Activated CD4-positive, CD25-positive, alpha-beta regulatory T cell treated with anti-CD3 and anti-CD28 coated beads, Interleukin-2, amount 50 U/mL, for 24 hours (primary cell): ENCODE results near the gene ACP1.

Experiments
- ATAC-seq, 2 donors: fragments of 150-1000 bp; cut with Tn5 transposase; one replicate each; pipeline ENCODE4 v1.10.0; 2021; ENCODE audit warnings: mild to moderate bottlenecking in 1 of 2, moderate library complexity in 1 of 2

The ACP1 gene

GRCh38 chr2:282371-283263, 17.9 kb downstream of the ACP1 start:
- ATAC-seq: no peak

- no peak for ATAC-seq
Observed at GRCh38 chr2:283996-284794, 19.4 kb downstream of the ACP1 start.

GRCh38 chr2:284896-285492, 20.2 kb downstream of the ACP1 start:
- no peak for ATAC-seq

GRCh38 chr2:285531-285930, 20.8 kb downstream of the ACP1 start:
- no peak for ATAC-seq

- ATAC-seq: no peak
Observed at GRCh38 chr2:286035-286434, 21.3 kb downstream of the ACP1 start.

- ATAC-seq: no peak
Observed at GRCh38 chr2:286774-287392, 22.1 kb downstream of the ACP1 start.

GRCh38 chr2:287471-287885, 22.7 kb downstream of the ACP1 start:
- no peak for ATAC-seq

- ATAC-seq: no peak
Observed at GRCh38 chr2:287911-288757, 23.4 kb downstream of the ACP1 start, which contains the start of gene ALKAL2. Gene ALKAL2, minus strand, starts transcription at chr2:288091. Its CDS starts 256 bp downstream, at chr2:287835.

GRCh38 chr2:288758-289361, 24.1 kb downstream of the ACP1 start:
- no peak for ATAC-seq

GRCh38 chr2:289362-290089, 24.8 kb downstream of the ACP1 start:
- no peak for ATAC-seq

GRCh38 chr2:290090-290722, 25.5 kb downstream of the ACP1 start:
- ATAC-seq: no peak

- ATAC-seq: no peak
Observed at GRCh38 chr2:295090-295489, 30.3 kb downstream of the ACP1 start.

- ATAC-seq: no peak
Observed at GRCh38 chr2:296354-296753, 31.6 kb downstream of the ACP1 start.

- no peak for ATAC-seq
Observed at GRCh38 chr2:305366-305765, 40.6 kb downstream of the ACP1 start.

- no peak for ATAC-seq
Observed at GRCh38 chr2:309148-309953, 44.6 kb downstream of the ACP1 start.

- ATAC-seq: no peak
Observed at GRCh38 chr2:309954-310510, 45.3 kb downstream of the ACP1 start.

GRCh38 chr2:310994-311393, 46.2 kb downstream of the ACP1 start:
- ATAC-seq: no peak

GRCh38 chr2:313991-314390, 49.2 kb downstream of the ACP1 start:
- no peak for ATAC-seq
